Neural progenitor cell (in vitro differentiated cells): ENCODE measurements around the gene ZFAND5.

Source experiments
- CTCF ChIP-seq: fragments of 200-600 bp; sonication (generic); IDR thresholded peaks from 2 replicates; pipeline ENCODE4 v1.5.1; 2017; ENCODE audit warnings: antibody characterized with exemption, mild to moderate bottlenecking
- EZH2phosphoT487 ChIP-seq: fragments of 200-600 bp; sonication (generic); IDR thresholded peaks from 2 replicates; pipeline ENCODE4 v1.6.1; 2017; ENCODE audit warnings: antibody characterized with exemption

GRCh38 chr9:72349240-72349639 lies 15.8 kb downstream of the ZFAND5 start:
- TF ChIP-seq CTCF (no peak), EZH2phosphoT487 (no peak)
